Measurements from ENCODE around the gene ASCL5.

The ASCL5 gene

DNA sequence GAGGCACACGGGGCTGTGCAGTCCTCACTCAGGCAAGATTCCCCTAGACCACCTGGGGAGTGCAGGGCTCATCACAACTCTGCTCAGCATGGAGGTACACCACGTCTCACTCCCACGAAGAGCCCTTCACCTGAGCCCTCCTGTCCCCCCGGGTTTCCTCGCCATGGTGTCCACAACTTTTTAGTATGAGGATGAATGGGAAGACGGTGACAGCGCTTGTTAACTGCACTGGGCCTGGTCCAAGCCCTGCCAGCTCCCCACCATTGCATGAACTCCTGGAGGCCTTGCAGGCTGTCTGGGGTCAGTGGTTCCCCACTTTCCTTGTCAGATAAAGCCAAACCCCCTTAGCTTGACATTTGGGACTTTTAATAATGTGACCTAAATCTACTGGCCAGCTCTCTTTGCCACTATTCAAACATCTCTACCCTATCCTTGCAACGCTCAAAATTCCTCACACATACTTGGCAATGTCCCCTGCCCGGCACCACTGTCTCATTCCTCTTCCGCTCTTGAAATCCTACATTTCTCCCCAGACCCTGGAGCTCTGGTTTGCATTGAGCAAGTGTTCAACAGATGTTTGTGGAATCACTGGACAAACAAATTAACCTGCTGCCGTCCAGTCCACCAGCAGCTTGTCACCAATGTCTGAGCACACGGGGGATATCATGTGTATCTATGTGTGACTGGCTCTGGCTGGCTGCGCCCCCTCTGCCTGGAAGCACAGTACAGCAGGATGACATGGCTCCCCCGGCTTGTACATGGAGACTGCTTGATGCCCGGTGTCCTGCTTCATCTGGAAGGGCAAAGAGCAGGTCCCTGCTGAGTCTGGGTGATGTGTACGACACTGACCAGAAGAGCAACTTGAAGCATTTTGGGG lies 16.1 kb upstream of the ASCL5 start:
- Histone ChIP-seq H4K20me1 (ENCODE audit: insufficient read depth, low read length) (peaks cover 14% of the 10 kb centered on the region), H3K79me2 (ENCODE audit: insufficient read depth, low read length) (no peaks in the 10 kb centered on the region)

DNA sequence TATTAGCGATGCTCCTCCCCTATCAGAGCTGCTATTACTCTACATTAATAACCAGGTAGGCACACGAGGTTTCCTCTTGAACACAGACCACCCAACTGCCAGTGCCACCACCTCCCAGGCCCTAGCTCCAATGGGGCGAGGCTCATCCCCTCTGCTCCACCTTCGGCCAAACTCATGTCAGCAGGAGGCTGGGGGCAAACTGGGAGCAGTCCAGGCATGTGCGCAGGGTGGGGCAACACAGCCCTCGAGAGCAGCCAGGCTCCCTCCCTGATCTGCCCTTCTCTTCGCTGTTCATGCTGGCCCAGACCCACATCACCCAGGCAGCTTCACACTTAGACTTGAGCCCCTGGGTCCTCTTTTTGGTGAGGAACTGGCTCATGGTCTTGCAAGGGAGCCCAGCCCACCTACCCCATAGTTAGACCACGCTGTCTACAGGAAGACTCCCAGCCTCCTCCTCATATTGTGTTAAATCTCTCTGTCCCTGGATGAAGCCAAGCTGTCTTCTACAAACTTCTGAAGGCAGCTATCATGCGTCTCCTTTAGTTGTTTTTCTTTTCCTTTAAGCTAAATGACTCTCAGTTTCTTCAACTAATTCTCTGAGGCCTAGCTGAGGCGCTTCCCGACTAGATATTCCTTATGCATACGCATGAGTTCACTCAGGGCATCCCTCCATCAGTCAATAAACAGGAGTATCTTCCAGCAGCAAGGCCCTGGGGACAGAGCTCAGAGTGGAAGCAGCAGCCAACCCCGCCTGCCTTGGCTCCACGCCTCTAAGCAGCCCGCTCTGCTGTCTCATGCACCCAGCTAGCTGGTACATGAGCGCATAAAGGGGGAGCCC lies 15.2 kb upstream of the ASCL5 start:
- no peaks in the 10 kb centered on the region for H3K9me3 ChIP-seq (ENCODE audit: insufficient read depth, low read length, severe bottlenecking)
- TF ChIP-seq EZH2 (IDR thresholded peaks at IDR 0.05; ENCODE audit: borderline replicate concordance, low read depth, low read length, severe bottlenecking) = no peak
- TF ChIP-seq, protein P1, sequence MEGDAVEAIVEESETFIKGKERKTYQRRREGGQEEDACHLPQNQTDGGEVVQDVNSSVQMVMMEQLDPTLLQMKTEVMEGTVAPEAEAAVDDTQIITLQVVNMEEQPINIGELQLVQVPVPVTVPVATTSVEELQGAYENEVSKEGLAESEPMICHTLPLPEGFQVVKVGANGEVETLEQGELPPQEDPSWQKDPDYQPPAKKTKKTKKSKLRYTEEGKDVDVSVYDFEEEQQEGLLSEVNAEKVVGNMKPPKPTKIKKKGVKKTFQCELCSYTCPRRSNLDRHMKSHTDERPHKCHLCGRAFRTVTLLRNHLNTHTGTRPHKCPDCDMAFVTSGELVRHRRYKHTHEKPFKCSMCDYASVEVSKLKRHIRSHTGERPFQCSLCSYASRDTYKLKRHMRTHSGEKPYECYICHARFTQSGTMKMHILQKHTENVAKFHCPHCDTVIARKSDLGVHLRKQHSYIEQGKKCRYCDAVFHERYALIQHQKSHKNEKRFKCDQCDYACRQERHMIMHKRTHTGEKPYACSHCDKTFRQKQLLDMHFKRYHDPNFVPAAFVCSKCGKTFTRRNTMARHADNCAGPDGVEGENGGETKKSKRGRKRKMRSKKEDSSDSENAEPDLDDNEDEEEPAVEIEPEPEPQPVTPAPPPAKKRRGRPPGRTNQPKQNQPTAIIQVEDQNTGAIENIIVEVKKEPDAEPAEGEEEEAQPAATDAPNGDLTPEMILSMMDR (IDR thresholded peaks at IDR 0.05; ENCODE audit: borderline replicate concordance, extremely low read depth, low read length, poor library complexity, severe bottlenecking) = no peak
- no peak overlapping the region for H3K4me2 ChIP-seq (ENCODE audit: insufficient read depth, low read length)
- H3K9ac ChIP-seq (ENCODE audit: low read depth, low read length) = no peak overlapping the region
- H3K27ac ChIP-seq (ENCODE audit: low read length) = no peak overlapping the region
- H3K4me1 ChIP-seq (ENCODE audit: insufficient read depth, low read length) = no peaks in the 10 kb centered on the region
- DNase-seq = no peak
- H3K4me3 ChIP-seq (ENCODE audit: low read depth in 1 of 2, low read length in 2 of 2) = no peak overlapping the region
- no peak for ATAC-seq (ENCODE audit: insufficient read depth, low read depth)
- no peak overlapping the region for H2AFZ ChIP-seq (ENCODE audit: low read depth, low read length)
- peaks cover 12% of the 10 kb centered on the region for H4K20me1 ChIP-seq (ENCODE audit: insufficient read depth, low read length)
- no peaks in the 10 kb centered on the region for H3K27me3 ChIP-seq (ENCODE audit: insufficient read depth, low read length, poor library complexity)
- H3K36me3 ChIP-seq (ENCODE audit: insufficient read depth, low read length) = peaks cover 88% of the 10 kb centered on the region
- no peaks in the 10 kb centered on the region for H3K79me2 ChIP-seq (ENCODE audit: insufficient read depth, low read length)

More for the DNA sequence above, 16.1 kb upstream of the ASCL5 start:
- Histone ChIP-seq H3K4me3 (ENCODE audit: low read depth in 1 of 2, low read length in 2 of 2) (no peak overlapping the region), H3K36me3 (ENCODE audit: insufficient read depth, low read length) (peaks cover 90% of the 10 kb centered on the region), H3K4me2 (ENCODE audit: insufficient read depth, low read length) (no peak overlapping the region), H2AFZ (ENCODE audit: low read depth, low read length) (no peak overlapping the region), H3K9me3 (ENCODE audit: insufficient read depth, low read length, severe bottlenecking) (no peaks in the 10 kb centered on the region), H3K27ac (ENCODE audit: low read length) (no peak overlapping the region), H3K4me1 (ENCODE audit: insufficient read depth, low read length) (no peaks in the 10 kb centered on the region), H3K27me3 (ENCODE audit: insufficient read depth, low read length, poor library complexity) (no peaks in the 10 kb centered on the region), H3K9ac (ENCODE audit: low read depth, low read length) (no peak overlapping the region)
- TF ChIP-seq, protein P1 (IDR thresholded peaks at IDR 0.05; ENCODE audit: borderline replicate concordance, extremely low read depth, low read length, poor library complexity, severe bottlenecking) = no peak
- no peak for ATAC-seq (ENCODE audit: insufficient read depth, low read depth)
- no peak for DNase-seq

DNA sequence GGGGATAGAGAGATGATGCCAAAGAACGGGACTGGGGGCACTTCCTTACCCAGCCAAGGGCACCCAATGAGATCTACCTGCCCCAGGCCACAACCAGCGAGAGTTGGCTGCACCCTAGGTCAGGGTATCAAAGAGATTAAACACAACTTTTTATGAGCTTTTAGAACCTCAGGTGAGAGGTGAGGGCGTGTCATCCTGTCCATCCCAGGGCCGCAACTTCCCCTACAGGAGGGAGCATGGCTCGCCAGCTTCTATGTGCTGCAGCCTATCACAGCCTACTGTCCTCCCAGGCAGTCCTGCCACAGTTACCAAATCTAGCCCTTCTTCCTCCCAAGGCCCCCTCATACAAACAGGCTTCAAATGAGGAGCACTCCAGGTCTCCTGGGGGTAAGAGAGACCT lies 14.4 kb upstream of the ASCL5 start:
- TF ChIP-seq, protein P1 (IDR thresholded peaks at IDR 0.05; ENCODE audit: borderline replicate concordance, extremely low read depth, low read length, poor library complexity, severe bottlenecking) = no peak
- TF ChIP-seq EZH2 (IDR thresholded peaks at IDR 0.05; ENCODE audit: borderline replicate concordance, low read depth, low read length, severe bottlenecking) = no peak
- peaks cover 88% of the 10 kb centered on the region for H3K36me3 ChIP-seq (ENCODE audit: insufficient read depth, low read length)

More for the DNA sequence above, 14.4 kb upstream of the ASCL5 start:
- no peak overlapping the region for H3K4me3 ChIP-seq (ENCODE audit: low read depth in 1 of 2, low read length in 2 of 2)
- ATAC-seq (ENCODE audit: insufficient read depth, low read depth) (no peak), DNase-seq (no peak)
- H3K27ac ChIP-seq (ENCODE audit: low read length) = no peak overlapping the region
- no peak overlapping the region for H3K4me2 ChIP-seq (ENCODE audit: insufficient read depth, low read length)
- no peak overlapping the region for H3K9ac ChIP-seq (ENCODE audit: low read depth, low read length)
- H3K27me3 ChIP-seq (ENCODE audit: insufficient read depth, low read length, poor library complexity) = no peaks in the 10 kb centered on the region
- H3K79me2 ChIP-seq (ENCODE audit: insufficient read depth, low read length) = no peaks in the 10 kb centered on the region
- H3K9me3 ChIP-seq (ENCODE audit: insufficient read depth, low read length, severe bottlenecking) = no peaks in the 10 kb centered on the region
- H2AFZ ChIP-seq (ENCODE audit: low read depth, low read length) = no peak overlapping the region
- peaks cover 16% of the 10 kb centered on the region for H4K20me1 ChIP-seq (ENCODE audit: insufficient read depth, low read length)
- H3K4me1 ChIP-seq (ENCODE audit: insufficient read depth, low read length) = no peaks in the 10 kb centered on the region

All from DND-41 (cell line).